SK-N-SH (cell line): ENCODE results near the gene CLEC20A. TPM values are rescaled to one million over a fixed set of nuclear protein-coding genes. Genes with fewer than 3 reads are reported as not detected.

Experiments
- CTCF ChIA-PET: fragments of 300-600, 350-600 bp; formaldehyde crosslinking; extraction: SDS; loops from one replicate; lab custom pipeline; 2021; lab: Yijun Ruan, JAX
- POLR2A ChIA-PET: fragments of 350-600 bp; sonication (Branson Sonifier 250); formaldehyde crosslinking; extraction: SDS; loops from one replicate; lab custom pipeline; 2020; ENCODE audit warnings: antibody characterized with exemption, inconsistent platforms; lab: Yijun Ruan, JAX
- DNase-seq: peaks from one replicate; pipeline ENCODE4 v3.0.0; 2012
- H2AFZ ChIP-seq: fragments of 200-600 bp; sonication (generic); 2 replicates; pipeline ENCODE4 v1.8.1; 2016; ENCODE audit warnings: antibody characterized with exemption, mild to moderate bottlenecking, low read depth
- H3F3A ChIP-seq: fragments of 200-600 bp; sonication (generic); replicated peaks from 2 replicates; pipeline ENCODE3; 2016; ENCODE audit warnings: antibody characterized with exemption, mild to moderate bottlenecking; ENCODE audit not compliant: insufficient read depth
- H3K27ac ChIP-seq, 2 experiments: fragments of 200-500 bp in 1 of 2; fragments of 200-600 bp in 1 of 2; sonication (Bioruptor generic) in 1 of 2; sonication (generic), shearing (Covaris generic) in 1 of 2; 2 replicates each; pipeline versions ENCODE4 v1.5.1 to v1.6.1; 2014 to 2016; ENCODE audit warnings: low read depth in 2 of 2, inconsistent platforms in 1 of 2, low read length in 1 of 2, mild to moderate bottlenecking in 1 of 2, mixed read lengths in 1 of 2
- H3K27me3 ChIP-seq: fragments of 200-600 bp; sonication (generic), shearing (Covaris generic); 2 replicates; pipeline ENCODE4 v1.6.1; 2016; ENCODE audit warnings: mixed run types; ENCODE audit not compliant: insufficient read depth
- H3K36me3 ChIP-seq, 2 experiments: fragments of 200-500 bp in 1 of 2; fragments of 200-600 bp in 1 of 2; sonication (Bioruptor generic) in 1 of 2; sonication (generic) in 1 of 2; replicated peaks in 1 of 2; 2 replicates each; pipeline versions ENCODE3 to v1.5.1; 2014 to 2016; ENCODE audit warnings: low read length in 1 of 2, mild to moderate bottlenecking in 1 of 2; ENCODE audit not compliant: insufficient read depth in 2 of 2, control insufficient read depth in 1 of 2
- H3K4me1 ChIP-seq, 2 experiments: fragments of 200-500 bp in 1 of 2; fragments of 200-600 bp in 1 of 2; sonication (Bioruptor generic) in 1 of 2; sonication (generic), shearing (Covaris generic) in 1 of 2; 2 replicates each; pipeline versions ENCODE4 v1.5.1 to v1.6.1; 2014 to 2016; ENCODE audit warnings: low read depth in 1 of 2, low read length in 1 of 2, mixed run types in 1 of 2; ENCODE audit not compliant: insufficient read depth in 2 of 2, control insufficient read depth in 1 of 2
- H3K4me2 ChIP-seq: fragments of 200-600 bp; sonication (generic), shearing (Covaris generic); 2 replicates; pipeline ENCODE4 v1.6.1; 2017; ENCODE audit warnings: mixed run types
- H3K4me3 ChIP-seq, 2 experiments: fragments of 200-500 bp in 1 of 2; fragments of 200-600 bp in 1 of 2; sonication (Bioruptor generic) in 1 of 2; sonication (generic), shearing (Covaris generic) in 1 of 2; 2 replicates each; pipeline versions ENCODE4 v1.5.1 to v1.8.1; 2014 to 2016; ENCODE audit warnings: low read depth in 2 of 2, inconsistent platforms in 1 of 2, low read length in 1 of 2, mild to moderate bottlenecking in 1 of 2, mixed read lengths in 1 of 2, moderate library complexity in 1 of 2
- H3K79me2 ChIP-seq: fragments of 200-600 bp; sonication (generic); 2 replicates; pipeline ENCODE4 v1.8.1; 2017; ENCODE audit warnings: mild to moderate bottlenecking; ENCODE audit not compliant: insufficient read depth
- H3K9ac ChIP-seq: fragments of 200-600 bp; sonication (generic); 2 replicates; pipeline ENCODE4 v1.6.1; 2017; ENCODE audit warnings: mixed run types
- H3K9me2 ChIP-seq: fragments of 200-600 bp; sonication (generic); 2 replicates; pipeline ENCODE4 v1.6.1; 2017; ENCODE audit warnings: mixed run types
- H3K9me3 ChIP-seq: fragments of 200-600 bp; sonication (generic); 2 replicates; pipeline ENCODE4 v1.6.1; 2017; ENCODE audit warnings: mixed run types, mild to moderate bottlenecking, moderate library complexity
- H4K20me1 ChIP-seq: fragments of 200-600 bp; sonication (generic); 2 replicates; pipeline ENCODE4 v1.6.1; 2017; ENCODE audit warnings: mild to moderate bottlenecking, mixed run types; ENCODE audit not compliant: insufficient read depth
- EP300 ChIP-seq, 2 experiments: IDR thresholded peaks; 2 replicates each; pipeline versions ENCODE4 v1.4.0 to v1.6.1; 2012; ENCODE audit warnings: borderline replicate concordance in 1 of 2, low read depth in 1 of 2, low read length in 1 of 2
- EZH2phosphoT487 ChIP-seq: fragments of 200-600 bp; sonication (generic); IDR thresholded peaks from 2 replicates; pipeline ENCODE4 v1.6.1; 2017; ENCODE audit warnings: low read depth, mixed run types, mild to moderate bottlenecking, antibody characterized with exemption, moderate library complexity, borderline replicate concordance
- GABPA ChIP-seq: IDR thresholded peaks from 2 replicates; pipeline ENCODE4 v1.4.0; 2012; ENCODE audit warnings: low read depth, mild to moderate bottlenecking
- JUND ChIP-seq: IDR thresholded peaks from 2 replicates; pipeline ENCODE4 v1.4.0; 2012
- MXI1 ChIP-seq: IDR thresholded peaks from 2 replicates; pipeline ENCODE4 v1.6.1; 2012; ENCODE audit warnings: mild to moderate bottlenecking, low read depth, low read length, improper control_type of control experiment
- NFIC ChIP-seq: IDR thresholded peaks from 2 replicates; pipeline ENCODE4 v1.4.0; 2012; ENCODE audit warnings: borderline replicate concordance
- POLR2AphosphoS5 ChIP-seq: IDR thresholded peaks from 2 replicates; pipeline ENCODE4 v1.6.1; 2012; ENCODE audit warnings: low read depth, low read length
- RCOR1 ChIP-seq: fragments of 150-350 bp; IDR thresholded peaks from 2 replicates; pipeline ENCODE4 v1.6.1; 2017; ENCODE audit warnings: antibody characterized with exemption, low read length
- RFX5 ChIP-seq: IDR thresholded peaks from 2 replicates; pipeline ENCODE4 v1.6.1; 2012; ENCODE audit warnings: mild to moderate bottlenecking, improper control_type of control experiment, low read length
- RXRA ChIP-seq: IDR thresholded peaks from 2 replicates; pipeline ENCODE4 v1.4.0; 2012; ENCODE audit warnings: low read depth, mild to moderate bottlenecking, borderline replicate concordance
- SIN3A ChIP-seq: IDR thresholded peaks from 2 replicates; pipeline ENCODE4 v1.6.1; 2012; ENCODE audit warnings: low read depth, mild to moderate bottlenecking, low read length, moderate library complexity, borderline replicate concordance
- YY1 ChIP-seq: IDR thresholded peaks from 2 replicates; pipeline ENCODE4 v1.4.0; 2012; ENCODE audit warnings: low read depth, mild to moderate bottlenecking
- WGBS: methylation state at CpG from one replicate; pipeline ENCODE4 v1.1.6; 2017; ENCODE audit warnings: low lambda C conversion rate; 5-methylcytosine and 5-hydroxymethylcytosine counted together
- polyA plus RNA-seq, 3 experiments: library from polyadenylated mRNA; depleted of rRNA; stranded (reverse); fragments of >200 nt; gene quantifications; 2 replicates each; pipeline ENCODE4 v1.2.3, GENCODE V29; 2012
- TF ChIP-seq, protein P1 (sequence below): IDR thresholded peaks from 2 replicates; pipeline ENCODE4 v1.4.0; 2012; ENCODE audit warnings: low read depth
- TF ChIP-seq, protein P2 (sequence below): fragments of 200-600 bp; sonication (generic); IDR thresholded peaks from 2 replicates; pipeline ENCODE4 v1.6.1; 2017; ENCODE audit warnings: antibody characterized with exemption, mild to moderate bottlenecking, moderate library complexity
- TF ChIP-seq, protein P3 (sequence below): IDR thresholded peaks from 2 replicates; pipeline ENCODE4 v1.4.0; 2012; ENCODE audit warnings: low read depth, borderline replicate concordance
- TF ChIP-seq, protein P4 (sequence below): fragments of 150-350 bp; IDR thresholded peaks from 2 replicates; pipeline ENCODE4 v1.6.1; 2016; ENCODE audit warnings: mild to moderate bottlenecking, low read depth, low read length
- TF ChIP-seq, protein P5 (sequence below): IDR thresholded peaks from 2 replicates; pipeline ENCODE4 v1.4.0; 2012; ENCODE audit warnings: low read depth, borderline replicate concordance

Gene CLEC20A
- polyA plus RNA-seq, 1 of the 3 experiments (the other 2 are of a cell fraction): not detected

DNA sequence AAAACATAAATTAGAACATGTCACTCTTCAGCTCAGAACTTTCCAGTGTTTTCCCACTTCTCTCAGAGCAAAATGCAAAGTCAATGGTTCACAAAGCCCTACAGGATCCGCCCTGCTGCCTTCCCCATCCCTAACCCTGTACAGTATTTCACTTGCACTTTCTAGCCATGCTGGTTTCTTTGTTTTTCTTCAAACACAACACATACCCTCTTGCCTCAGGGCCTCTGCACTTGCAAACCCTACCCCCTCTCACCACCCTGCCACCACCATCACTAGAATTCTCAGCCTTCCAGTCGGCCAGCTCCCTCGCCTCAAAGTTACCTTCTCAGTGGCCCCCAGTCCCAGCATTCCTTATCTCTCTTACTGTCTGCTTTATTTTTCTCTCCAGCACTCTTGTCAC is 33.7 kb upstream of the CLEC20A start:
- Histone ChIP-seq H3K27me3 (no peaks in the 10 kb centered on the region), H3K9ac (no peak overlapping the region), H3K36me3 (no peaks in the 10 kb centered on the region), H4K20me1 (no peaks in the 10 kb centered on the region), H3K4me2 (no peak overlapping the region), H3K9me2 (no peaks in the 10 kb centered on the region), H3K27ac (no peak overlapping the region), H3K4me1 (peaks cover 11 to 15% of the 10 kb centered on the region in 2 experiments; a peak in 3 of 4 replicates), H3K79me2 (no peaks in the 10 kb centered on the region), H3K4me3 (no peak overlapping the region), H3K9me3 (no peaks in the 10 kb centered on the region), H2AFZ (no peak overlapping the region), H3F3A (peaks cover 2% of the 10 kb centered on the region)
- CTCF ChIA-PET: interaction anchor here (0.5 to 6.9 kb wide), 10 partner anchors 11 to 472 kb away, joined by 3 to 68 read pairs (median 10); no protein-coding TSS in a partner anchor
- TF ChIP-seq POLR2AphosphoS5 (no peak), MXI1 (no peak), NFIC (no peak), JUND (no peak), RXRA (no peak), EZH2phosphoT487 (no peak), SIN3A (no peak), GABPA (no peak), RFX5 (no peak), EP300 (IDR thresholded peaks at IDR 0.05; ENCODE audit: borderline replicate concordance in 1 of 2, low read depth in 1 of 2, low read length in 1 of 2) (no peak), RCOR1 (no peak), YY1 (no peak)
- TF ChIP-seq, protein P1, sequence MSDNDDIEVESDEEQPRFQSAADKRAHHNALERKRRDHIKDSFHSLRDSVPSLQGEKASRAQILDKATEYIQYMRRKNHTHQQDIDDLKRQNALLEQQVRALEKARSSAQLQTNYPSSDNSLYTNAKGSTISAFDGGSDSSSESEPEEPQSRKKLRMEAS: no peak
- TF ChIP-seq, protein P2, sequence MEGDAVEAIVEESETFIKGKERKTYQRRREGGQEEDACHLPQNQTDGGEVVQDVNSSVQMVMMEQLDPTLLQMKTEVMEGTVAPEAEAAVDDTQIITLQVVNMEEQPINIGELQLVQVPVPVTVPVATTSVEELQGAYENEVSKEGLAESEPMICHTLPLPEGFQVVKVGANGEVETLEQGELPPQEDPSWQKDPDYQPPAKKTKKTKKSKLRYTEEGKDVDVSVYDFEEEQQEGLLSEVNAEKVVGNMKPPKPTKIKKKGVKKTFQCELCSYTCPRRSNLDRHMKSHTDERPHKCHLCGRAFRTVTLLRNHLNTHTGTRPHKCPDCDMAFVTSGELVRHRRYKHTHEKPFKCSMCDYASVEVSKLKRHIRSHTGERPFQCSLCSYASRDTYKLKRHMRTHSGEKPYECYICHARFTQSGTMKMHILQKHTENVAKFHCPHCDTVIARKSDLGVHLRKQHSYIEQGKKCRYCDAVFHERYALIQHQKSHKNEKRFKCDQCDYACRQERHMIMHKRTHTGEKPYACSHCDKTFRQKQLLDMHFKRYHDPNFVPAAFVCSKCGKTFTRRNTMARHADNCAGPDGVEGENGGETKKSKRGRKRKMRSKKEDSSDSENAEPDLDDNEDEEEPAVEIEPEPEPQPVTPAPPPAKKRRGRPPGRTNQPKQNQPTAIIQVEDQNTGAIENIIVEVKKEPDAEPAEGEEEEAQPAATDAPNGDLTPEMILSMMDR: no peak
- TF ChIP-seq, protein P3, sequence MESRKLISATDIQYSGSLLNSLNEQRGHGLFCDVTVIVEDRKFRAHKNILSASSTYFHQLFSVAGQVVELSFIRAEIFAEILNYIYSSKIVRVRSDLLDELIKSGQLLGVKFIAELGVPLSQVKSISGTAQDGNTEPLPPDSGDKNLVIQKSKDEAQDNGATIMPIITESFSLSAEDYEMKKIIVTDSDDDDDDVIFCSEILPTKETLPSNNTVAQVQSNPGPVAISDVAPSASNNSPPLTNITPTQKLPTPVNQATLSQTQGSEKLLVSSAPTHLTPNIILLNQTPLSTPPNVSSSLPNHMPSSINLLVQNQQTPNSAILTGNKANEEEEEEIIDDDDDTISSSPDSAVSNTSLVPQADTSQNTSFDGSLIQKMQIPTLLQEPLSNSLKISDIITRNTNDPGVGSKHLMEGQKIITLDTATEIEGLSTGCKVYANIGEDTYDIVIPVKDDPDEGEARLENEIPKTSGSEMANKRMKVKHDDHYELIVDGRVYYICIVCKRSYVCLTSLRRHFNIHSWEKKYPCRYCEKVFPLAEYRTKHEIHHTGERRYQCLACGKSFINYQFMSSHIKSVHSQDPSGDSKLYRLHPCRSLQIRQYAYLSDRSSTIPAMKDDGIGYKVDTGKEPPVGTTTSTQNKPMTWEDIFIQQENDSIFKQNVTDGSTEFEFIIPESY: no peak
- TF ChIP-seq, protein P4, sequence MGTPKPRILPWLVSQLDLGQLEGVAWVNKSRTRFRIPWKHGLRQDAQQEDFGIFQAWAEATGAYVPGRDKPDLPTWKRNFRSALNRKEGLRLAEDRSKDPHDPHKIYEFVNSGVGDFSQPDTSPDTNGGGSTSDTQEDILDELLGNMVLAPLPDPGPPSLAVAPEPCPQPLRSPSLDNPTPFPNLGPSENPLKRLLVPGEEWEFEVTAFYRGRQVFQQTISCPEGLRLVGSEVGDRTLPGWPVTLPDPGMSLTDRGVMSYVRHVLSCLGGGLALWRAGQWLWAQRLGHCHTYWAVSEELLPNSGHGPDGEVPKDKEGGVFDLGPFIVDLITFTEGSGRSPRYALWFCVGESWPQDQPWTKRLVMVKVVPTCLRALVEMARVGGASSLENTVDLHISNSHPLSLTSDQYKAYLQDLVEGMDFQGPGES: no peak
- TF ChIP-seq, protein P5, sequence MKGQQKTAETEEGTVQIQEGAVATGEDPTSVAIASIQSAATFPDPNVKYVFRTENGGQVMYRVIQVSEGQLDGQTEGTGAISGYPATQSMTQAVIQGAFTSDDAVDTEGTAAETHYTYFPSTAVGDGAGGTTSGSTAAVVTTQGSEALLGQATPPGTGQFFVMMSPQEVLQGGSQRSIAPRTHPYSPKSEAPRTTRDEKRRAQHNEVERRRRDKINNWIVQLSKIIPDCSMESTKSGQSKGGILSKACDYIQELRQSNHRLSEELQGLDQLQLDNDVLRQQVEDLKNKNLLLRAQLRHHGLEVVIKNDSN: no peak
- WGBS: 91% methylated on average over 3 of the region's 3 CpGs
- POLR2A ChIA-PET: no interaction called here
- no peak for DNase-seq
